Stimulated activated effector memory CD8-positive, alpha-beta T cell treated with anti-CD3 and anti-CD28 coated beads, Interleukin-12 subunit alpha, Interleukin-12 subunit beta, amount 100 ng/mL, for 72 hours (primary cell): ENCODE data around the gene PPP1CA.

ENCODE experiments used
- ATAC-seq: fragments of 150-1000 bp; cut with Tn5 transposase; 2 replicates; pipeline ENCODE4 v1.10.0; 2021
- DNase-seq, 2 donors: peaks; one replicate each; pipeline ENCODE4 v3.0.0; 2021 to 2022; ENCODE audit warnings: low spot score in 2 of 2
- H3K27ac Mint-ChIP-seq: one replicate; pipeline ENCODE4 v1.8.0; 2022; ENCODE audit warnings: mild to moderate bottlenecking, mixed read lengths
- H3K36me3 Mint-ChIP-seq: one replicate; pipeline ENCODE4 v1.8.0; 2022; ENCODE audit warnings: mild to moderate bottlenecking, mixed read lengths
- H3K4me1 Mint-ChIP-seq: one replicate; pipeline ENCODE4 v1.8.0; 2022; ENCODE audit warnings: mixed read lengths
- H3K4me3 Mint-ChIP-seq: one replicate; pipeline ENCODE4 v1.8.0; 2022; ENCODE audit warnings: mild to moderate bottlenecking, mixed read lengths
- H3K9me3 Mint-ChIP-seq: one replicate; pipeline ENCODE4 v1.8.0; 2022; ENCODE audit warnings: mixed read lengths

PPP1CA gene

DNA sequence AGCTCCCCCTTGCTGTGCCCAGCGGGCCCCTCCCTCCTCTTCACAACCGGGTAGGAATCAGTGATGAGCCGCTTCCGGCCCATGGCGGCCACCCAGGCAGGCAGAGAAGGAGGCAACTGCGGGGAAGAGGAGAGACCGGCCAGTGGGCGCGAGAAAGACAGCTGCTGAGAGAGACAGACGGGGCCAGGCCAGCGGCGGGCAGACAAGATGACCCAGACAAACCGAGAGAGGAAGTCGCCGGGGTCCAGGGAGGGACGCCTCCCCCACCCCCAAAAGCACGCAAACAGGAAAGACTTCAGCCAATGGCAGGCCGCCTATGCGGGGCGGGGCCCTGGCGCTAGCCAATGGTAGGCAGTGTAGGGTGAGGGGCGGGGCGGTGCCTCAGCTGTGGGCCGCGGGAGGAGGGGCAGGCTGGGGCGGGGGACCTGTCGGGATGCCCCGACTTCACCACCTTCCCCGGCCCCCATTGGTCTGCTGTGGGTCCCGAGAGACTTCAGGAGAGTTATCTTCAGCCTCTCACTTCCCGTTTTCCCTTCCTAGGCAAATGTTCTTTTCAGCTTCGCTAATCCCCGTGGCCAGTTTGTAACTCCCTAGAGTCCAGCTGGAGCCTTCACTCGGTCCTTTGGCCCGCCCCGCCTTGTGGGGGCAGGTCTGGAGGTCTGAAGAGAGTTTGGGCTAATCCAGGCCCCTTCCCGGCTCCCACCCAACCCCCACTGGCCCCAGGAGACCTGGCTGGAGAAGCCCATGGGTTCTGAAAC is 48.2 kb downstream of the PPP1CA start, which contains the start of gene POLD4:
POLD4 (minus strand) TSS at position 230 of the 758 bp plus-strand sequence; CDS start at position 83, 147 bp downstream.
- H3K4me1 Mint-ChIP-seq, result peaks cover 77% of the 10 kb centered on the region

DNA sequence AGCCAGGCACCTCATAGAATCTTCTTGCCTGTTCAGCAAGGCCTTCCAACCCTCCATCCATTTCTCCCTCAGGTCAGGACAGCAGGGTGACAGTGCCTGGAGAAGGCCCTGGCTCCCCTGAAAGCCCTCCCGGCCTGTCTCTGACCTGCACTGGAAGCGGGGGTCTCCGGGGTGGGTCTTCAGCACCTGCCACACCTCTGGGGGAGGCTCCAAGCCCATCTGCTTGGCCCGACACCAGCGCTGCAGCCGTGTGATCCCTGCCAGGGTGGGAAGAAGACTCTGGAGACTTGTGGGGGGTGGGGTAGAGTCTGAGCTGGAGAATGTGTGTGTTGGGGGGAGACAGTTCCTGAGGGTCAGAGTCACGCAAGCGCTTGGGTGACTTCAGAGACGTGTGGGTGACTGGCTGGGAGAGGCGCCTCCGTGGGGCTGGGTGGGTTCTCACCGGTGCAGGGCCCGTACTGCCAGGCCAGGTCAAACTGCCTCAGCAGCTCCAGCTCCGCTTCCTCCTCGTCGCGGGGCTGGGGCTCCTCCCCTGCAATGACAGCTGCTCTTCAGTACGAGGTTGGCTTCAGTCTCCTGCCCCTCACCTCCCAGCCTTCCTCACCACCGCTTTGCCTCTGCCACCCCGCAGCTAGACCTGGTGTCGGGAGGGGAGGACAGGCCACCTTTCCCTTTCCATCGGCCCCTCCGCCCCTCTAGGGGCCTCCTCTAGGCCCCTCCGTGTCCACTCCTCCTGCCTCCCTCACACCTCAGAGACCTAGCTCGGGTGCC is 48.9 kb downstream of the PPP1CA start:
- Mint-ChIP-seq H3K27ac (peak overlapping the region; percentile 97), H3K4me1 (peaks cover 77% of the 10 kb centered on the region), H3K9me3 (no peaks in the 10 kb centered on the region), H3K36me3 (peaks cover 22% of the 10 kb centered on the region), H3K4me3 (peak overlapping the region; percentile 87)
- no peak for DNase-seq
- ATAC-seq, result peak; percentile 66

More for the DNA sequence above, 48.2 kb downstream of the PPP1CA start, which contains the start of gene POLD4:
- H3K9me3 Mint-ChIP-seq, result no peaks in the 10 kb centered on the region
- ATAC-seq (peak; percentile 92), DNase-seq (peak; percentile 92 to 98)
- peaks cover 22% of the 10 kb centered on the region for H3K36me3 Mint-ChIP-seq
- H3K4me3 Mint-ChIP-seq, result peak within 1 kb of the TSS; percentile 87
- H3K27ac Mint-ChIP-seq, result peak within 1 kb of the TSS; percentile 97

DNA sequence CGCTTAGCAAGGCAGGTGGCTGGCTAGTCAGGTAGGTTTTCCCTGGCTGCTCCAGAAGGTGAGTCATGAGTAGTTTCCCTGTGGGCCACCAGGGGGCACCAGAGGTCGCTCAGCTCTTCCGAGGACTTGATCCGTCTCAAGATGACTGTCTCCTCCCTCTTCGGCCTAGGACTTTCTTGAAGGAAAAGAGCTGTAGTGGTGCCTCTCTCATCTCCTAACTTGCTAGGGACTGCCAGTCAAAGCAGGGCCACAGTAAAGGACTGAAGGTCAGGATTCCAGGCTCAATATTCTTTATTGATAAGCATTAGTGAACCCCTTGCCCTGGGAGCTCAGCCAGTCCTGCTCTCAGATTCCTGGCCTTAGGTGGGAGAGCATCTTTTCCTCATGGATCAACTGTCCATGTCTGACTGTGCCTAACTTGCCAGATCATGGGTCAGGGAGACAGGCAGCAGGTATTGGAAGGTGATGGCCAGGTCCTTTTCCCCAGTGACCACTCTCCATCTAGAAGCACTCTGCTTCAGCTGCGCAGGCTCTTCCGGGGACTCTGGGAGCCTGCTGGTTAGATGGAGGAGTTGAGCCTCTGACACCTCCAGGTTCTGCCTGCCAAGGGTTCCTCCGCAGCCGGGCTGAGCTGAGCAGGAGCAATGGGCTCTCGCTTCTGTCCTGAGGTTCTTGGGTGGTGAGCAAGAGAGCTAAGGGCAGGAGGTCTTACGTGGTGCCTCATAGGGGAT is 50.2 kb downstream of the PPP1CA start:
- DNase-seq, result peak; percentile 50 to 68
- H3K27ac Mint-ChIP-seq, result peak overlapping the region; percentile 52
- ATAC-seq, result no peak
- H3K4me3 Mint-ChIP-seq, result peak overlapping the region; percentile 87
- H3K36me3 Mint-ChIP-seq, result peaks cover 17% of the 10 kb centered on the region
- H3K4me1 Mint-ChIP-seq, result peaks cover 69% of the 10 kb centered on the region
- no peaks in the 10 kb centered on the region for H3K9me3 Mint-ChIP-seq

DNA sequence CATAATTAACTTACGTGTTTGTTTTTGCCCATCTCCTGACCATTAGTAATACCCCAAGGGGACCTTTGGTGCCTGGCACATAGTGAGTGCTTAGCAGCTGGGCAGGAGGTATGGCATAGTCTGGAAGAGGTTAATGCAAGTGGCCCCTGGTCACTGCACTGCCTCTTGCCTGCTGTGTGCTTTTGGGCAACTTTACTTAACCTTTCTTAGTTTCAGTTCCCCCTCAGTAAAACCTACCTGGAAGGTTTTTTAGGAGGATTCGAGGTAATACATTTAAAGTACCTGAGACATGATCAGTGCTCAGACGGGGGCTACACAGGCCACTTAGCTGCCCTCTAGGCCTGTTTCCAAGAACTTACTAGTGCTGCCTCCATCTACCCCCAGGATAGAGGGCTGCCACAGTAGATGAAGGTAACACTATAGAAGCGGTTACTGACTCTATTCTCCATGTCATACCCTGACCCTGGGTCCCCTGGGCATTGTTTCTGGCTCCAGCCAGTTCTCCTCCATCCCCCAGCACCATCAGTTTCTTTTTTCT is 51.7 kb downstream of the PPP1CA start:
- Mint-ChIP-seq H3K36me3 (peaks cover 12% of the 10 kb centered on the region), H3K4me3 (no peak overlapping the region), H3K9me3 (no peaks in the 10 kb centered on the region), H3K4me1 (peaks cover 73% of the 10 kb centered on the region), H3K27ac (peak overlapping the region; percentile 74)
- ATAC-seq (no peak), DNase-seq (no peak)

DNA sequence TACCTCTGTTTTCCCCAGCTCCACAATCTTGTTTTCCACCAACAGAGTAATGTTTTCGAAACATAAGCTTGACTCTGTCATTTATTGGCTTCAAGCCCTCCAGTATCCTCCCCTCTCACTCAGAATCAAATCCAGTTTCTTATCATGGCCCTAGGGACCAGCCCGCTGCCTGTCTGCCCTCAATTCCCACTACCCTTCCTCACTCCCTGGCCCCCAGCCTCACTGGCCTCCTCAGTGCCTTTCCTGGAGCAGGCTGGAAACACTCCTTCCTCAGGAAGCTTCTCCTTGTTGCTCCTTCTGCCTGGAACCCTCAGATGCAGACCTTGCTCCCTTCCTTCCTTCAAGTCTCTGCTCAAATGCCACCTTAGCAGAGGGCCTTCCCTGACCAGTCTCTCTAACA is 52.2 kb downstream of the PPP1CA start:
- no peak for DNase-seq
- Mint-ChIP-seq H3K36me3 (peaks cover 12% of the 10 kb centered on the region), H3K9me3 (no peaks in the 10 kb centered on the region), H3K4me3 (no peak overlapping the region), H3K27ac (peak overlapping the region; percentile 74), H3K4me1 (peaks cover 71% of the 10 kb centered on the region)
- no peak for ATAC-seq

DNA sequence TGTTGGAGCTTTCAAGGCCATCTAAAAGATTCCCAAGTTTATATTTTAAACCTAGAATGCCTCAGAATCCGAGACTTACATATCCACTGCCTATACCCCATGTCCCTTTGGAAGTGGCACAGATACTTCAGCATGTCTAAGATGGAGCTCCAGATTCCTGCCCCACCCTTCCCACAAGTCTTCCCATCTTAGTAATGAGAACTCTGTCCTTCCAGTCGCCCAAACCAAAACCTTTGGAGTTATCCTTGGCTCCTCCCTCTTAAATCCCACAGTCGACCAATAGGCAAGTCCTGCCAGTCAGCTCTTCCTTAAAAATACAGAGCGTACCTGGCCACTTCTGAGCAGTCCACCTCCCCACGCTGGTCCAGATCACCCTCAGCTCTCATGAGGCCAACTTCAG is 52.6 kb downstream of the PPP1CA start:
- ATAC-seq, result no peak
- peaks cover 69% of the 10 kb centered on the region for H3K4me1 Mint-ChIP-seq

More for the DNA sequence above, 52.6 kb downstream of the PPP1CA start:
- Mint-ChIP-seq H3K4me3 (no peak overlapping the region), H3K36me3 (peaks cover 12% of the 10 kb centered on the region), H3K27ac (peak overlapping the region; percentile 74), H3K9me3 (no peaks in the 10 kb centered on the region)
- no peak for DNase-seq
